Effector memory CD8-positive, alpha-beta T cell (primary cell): Measurements from ENCODE around the gene MRPS31.
"Not testable (repeated sequence)": the region's sequence is repeated elsewhere in the genome, so short reads cannot be mapped to it uniquely, and the experiment has no call there.

ENCODE experiments used
- ATAC-seq: fragments of 150-1000 bp; cut with Tn5 transposase; replicated peaks from 2 replicates; pipeline ENCODE4 v1.10.0; 2021; ENCODE audit warnings: mild to moderate bottlenecking, moderate library complexity
- DNase-seq, 3 experiments: peaks; one replicate each; pipeline ENCODE4 v3.0.0; 2021
- H3K27ac Mint-ChIP-seq, 2 donors: one replicate each; pipeline ENCODE4 v1.8.0; 2022; ENCODE audit warnings: mild to moderate bottlenecking in 2 of 2, mixed read lengths in 2 of 2, moderate library complexity in 2 of 2
- H3K27me3 Mint-ChIP-seq, 2 donors: one replicate each; pipeline ENCODE4 v1.8.0; 2022; ENCODE audit warnings: mixed read lengths in 2 of 2
- H3K36me3 Mint-ChIP-seq: one replicate; pipeline ENCODE4 v1.8.0; 2022; ENCODE audit warnings: mild to moderate bottlenecking, moderate library complexity, mixed read lengths; ENCODE audit not compliant: insufficient read depth
- H3K4me1 Mint-ChIP-seq, 2 donors: one replicate each; pipeline ENCODE4 v1.8.0; 2022; ENCODE audit warnings: low read depth in 2 of 2, mixed read lengths in 2 of 2
- H3K4me3 Mint-ChIP-seq, 2 donors: one replicate each; pipeline ENCODE4 v1.8.0; 2022; ENCODE audit warnings: mild to moderate bottlenecking in 2 of 2, mixed read lengths in 2 of 2, moderate library complexity in 2 of 2
- H3K9me3 Mint-ChIP-seq, 2 donors: one replicate each; pipeline ENCODE4 v1.8.0; 2022; ENCODE audit warnings: mixed read lengths in 2 of 2

MRPS31 gene

GRCh38 chr13:40782971-40783370, 12.0 kb upstream of the MRPS31 start:
- not testable (repeated sequence) for DNase-seq, ATAC-seq, H3K27ac Mint-ChIP-seq, H3K36me3 Mint-ChIP-seq, H3K4me1 Mint-ChIP-seq, H3K27me3 Mint-ChIP-seq, H3K9me3 Mint-ChIP-seq, H3K4me3 Mint-ChIP-seq

- Mint-ChIP-seq H3K9me3 (no peaks in the 10 kb centered on the region), H3K4me1 (peaks cover 10 to 11% of the 10 kb centered on the region in 2 donors), H3K27me3 (no peaks in the 10 kb centered on the region), H3K36me3 (no peaks in the 10 kb centered on the region), H3K4me3 (no peak overlapping the region), H3K27ac (no peak overlapping the region)
- no peak for ATAC-seq
- no peak for DNase-seq
Observed at GRCh38 chr13:40781717-40782116, 10.7 kb upstream of the MRPS31 start.

GRCh38 chr13:40780822-40781401, 9.9 kb upstream of the MRPS31 start:
- Mint-ChIP-seq H3K4me1 (peaks cover 14 to 19% of the 10 kb centered on the region in 2 donors), H3K4me3 (no peak overlapping the region), H3K36me3 (peaks cover 3% of the 10 kb centered on the region), H3K27ac (no peak overlapping the region), H3K9me3 (no peaks in the 10 kb centered on the region), H3K27me3 (no peaks in the 10 kb centered on the region)
- DNase-seq (no peak), ATAC-seq (no peak)

- DNase-seq = no peak
- ATAC-seq = no peak
- peaks cover 3% of the 10 kb centered on the region for H3K36me3 Mint-ChIP-seq
- H3K27me3 Mint-ChIP-seq = no peaks in the 10 kb centered on the region
- H3K4me1 Mint-ChIP-seq = peaks cover 14 to 20% of the 10 kb centered on the region in 2 donors
- H3K4me3 Mint-ChIP-seq = no peak overlapping the region
- no peak overlapping the region for H3K27ac Mint-ChIP-seq
- no peaks in the 10 kb centered on the region for H3K9me3 Mint-ChIP-seq
Observed at GRCh38 chr13:40779796-40780285, 8.9 kb upstream of the MRPS31 start.

- Mint-ChIP-seq H3K36me3 (peaks cover 3% of the 10 kb centered on the region), H3K27me3 (no peaks in the 10 kb centered on the region), H3K4me1 (peaks cover 14 to 20% of the 10 kb centered on the region in 2 donors), H3K4me3 (no peak overlapping the region), H3K27ac (peak overlapping the region in 1 of 2 donors; percentile 68), H3K9me3 (no peaks in the 10 kb centered on the region)
- DNase-seq (no peak), ATAC-seq (no peak)
Observed at GRCh38 chr13:40779049-40779448, 8.1 kb upstream of the MRPS31 start.

GRCh38 chr13:40777809-40778175, 6.8 kb upstream of the MRPS31 start:
- peaks cover 14 to 20% of the 10 kb centered on the region in 2 donors for H3K4me1 Mint-ChIP-seq
- H3K27me3 Mint-ChIP-seq = no peaks in the 10 kb centered on the region
- peak overlapping the region in 1 of 2 donors; percentile 76 for H3K4me3 Mint-ChIP-seq
- peaks cover 3% of the 10 kb centered on the region for H3K36me3 Mint-ChIP-seq
- H3K9me3 Mint-ChIP-seq = no peaks in the 10 kb centered on the region
- ATAC-seq (no peak), DNase-seq (no peak)
- H3K27ac Mint-ChIP-seq = peak overlapping the region; percentile 89 to 93

- H3K4me1 Mint-ChIP-seq = peaks cover 14 to 20% of the 10 kb centered on the region in 2 donors
- peaks cover 3% of the 10 kb centered on the region for H3K36me3 Mint-ChIP-seq
- H3K27ac Mint-ChIP-seq = peak overlapping the region; percentile 89 to 93
- DNase-seq = peak; percentile 37 to 46 (median 38)
- no peaks in the 10 kb centered on the region for H3K27me3 Mint-ChIP-seq
- H3K9me3 Mint-ChIP-seq = no peaks in the 10 kb centered on the region
- H3K4me3 Mint-ChIP-seq = peak overlapping the region; percentile 71 to 76
- peak; percentile 72 for ATAC-seq
Observed at GRCh38 chr13:40777166-40777808, 6.3 kb upstream of the MRPS31 start.

- no peaks in the 10 kb centered on the region for H3K27me3 Mint-ChIP-seq
- H3K36me3 Mint-ChIP-seq = peaks cover 3% of the 10 kb centered on the region
- H3K27ac Mint-ChIP-seq = peak overlapping the region; percentile 89 to 93
- H3K4me1 Mint-ChIP-seq = peaks cover 14 to 20% of the 10 kb centered on the region in 2 donors
- ATAC-seq (peak; percentile 88), DNase-seq (peak; percentile 43 to 46 (median 45))
- H3K9me3 Mint-ChIP-seq = no peaks in the 10 kb centered on the region
- peak overlapping the region; percentile 71 to 76 for H3K4me3 Mint-ChIP-seq
Observed at GRCh38 chr13:40776681-40777165, 5.7 kb upstream of the MRPS31 start.

- no peaks in the 10 kb centered on the region for H3K9me3 Mint-ChIP-seq
- ATAC-seq (no peak), DNase-seq (no peak)
- peak overlapping the region; percentile 71 to 76 for H3K4me3 Mint-ChIP-seq
- H3K36me3 Mint-ChIP-seq = peaks cover 3% of the 10 kb centered on the region
- no peaks in the 10 kb centered on the region for H3K27me3 Mint-ChIP-seq
- peak overlapping the region; percentile 89 to 93 for H3K27ac Mint-ChIP-seq
- peaks cover 14 to 20% of the 10 kb centered on the region in 2 donors for H3K4me1 Mint-ChIP-seq
Observed at GRCh38 chr13:40776232-40776631, 5.2 kb upstream of the MRPS31 start.

- no peak for DNase-seq
- H3K4me3 Mint-ChIP-seq = no peak overlapping the region
- no peaks in the 10 kb centered on the region for H3K27me3 Mint-ChIP-seq
- H3K4me1 Mint-ChIP-seq = peaks cover 23 to 33% of the 10 kb centered on the region in 2 donors
- no peak overlapping the region for H3K27ac Mint-ChIP-seq
- H3K9me3 Mint-ChIP-seq = no peaks in the 10 kb centered on the region
- ATAC-seq = no peak
- H3K36me3 Mint-ChIP-seq = peaks cover 3% of the 10 kb centered on the region
Observed at GRCh38 chr13:40774672-40775071, 3.7 kb upstream of the MRPS31 start.

- peaks cover 23 to 37% of the 10 kb centered on the region in 2 donors for H3K4me1 Mint-ChIP-seq
- no peaks in the 10 kb centered on the region for H3K27me3 Mint-ChIP-seq
- DNase-seq (no peak), ATAC-seq (no peak)
- H3K36me3 Mint-ChIP-seq = peaks cover 3% of the 10 kb centered on the region
- no peak overlapping the region for H3K27ac Mint-ChIP-seq
- H3K9me3 Mint-ChIP-seq = no peaks in the 10 kb centered on the region
- no peak overlapping the region for H3K4me3 Mint-ChIP-seq
Observed at GRCh38 chr13:40772765-40773473, 1.9 kb upstream of the MRPS31 start.

- peaks cover 11 to 18% of the 10 kb centered on the region in 2 donors for H3K4me1 Mint-ChIP-seq
- DNase-seq (no peak), ATAC-seq (no peak)
- peak overlapping the region; percentile 94 to 97 for H3K27ac Mint-ChIP-seq
- H3K4me3 Mint-ChIP-seq = peak overlapping the region; percentile 94 to 96
- no peaks in the 10 kb centered on the region for H3K9me3 Mint-ChIP-seq
- H3K36me3 Mint-ChIP-seq = peaks cover 5% of the 10 kb centered on the region
- H3K27me3 Mint-ChIP-seq = no peaks in the 10 kb centered on the region
Observed at GRCh38 chr13:40770609-40770933, 419 bp downstream of the MRPS31 start.

- ATAC-seq (no peak), DNase-seq (no peak)
- Mint-ChIP-seq H3K27ac (peak overlapping the region; percentile 94 to 97), H3K4me1 (peaks cover 11 to 18% of the 10 kb centered on the region in 2 donors), H3K4me3 (peak overlapping the region; percentile 94 to 96), H3K27me3 (no peaks in the 10 kb centered on the region), H3K36me3 (peaks cover 5% of the 10 kb centered on the region), H3K9me3 (no peaks in the 10 kb centered on the region)
Observed at GRCh38 chr13:40769970-40770369, 1.0 kb downstream of the MRPS31 start.
